AG04450 (cell line): ENCODE measurements around the gene NFATC2. TPM values are rescaled to one million over a fixed set of nuclear protein-coding genes. Genes with fewer than 3 reads are reported as not detected.

ENCODE experiments used
- CTCF ChIA-PET: fragments of 300-600, 350-600 bp; formaldehyde crosslinking; extraction: SDS; loops from one replicate; lab custom pipeline; 2022; ENCODE audit warnings: antibody characterized with exemption, inconsistent platforms; lab: Charles Lee
- POLR2A ChIA-PET: fragments of 350-600 bp; formaldehyde crosslinking; extraction: SDS; loops from one replicate; lab custom pipeline; 2021; ENCODE audit warnings: antibody characterized with exemption, inconsistent platforms; lab: Yijun Ruan, JAX
- DNase-seq: peaks from one replicate; pipeline ENCODE4 v3.0.0-alpha.2; 2011; ENCODE audit warnings: low read depth, low spot score
- H3K27ac ChIP-seq: one replicate; pipeline ENCODE4 v1.5.1; 2012; ENCODE audit warnings: low read depth, low read length, control low read depth
- H3K27me3 ChIP-seq: one replicate; pipeline ENCODE4 v1.6.0; 2012; ENCODE audit warnings: low read length; ENCODE audit not compliant: control insufficient read depth, insufficient read depth
- H3K4me3 ChIP-seq: 2 replicates; pipeline ENCODE4 v1.5.1; 2011; ENCODE audit warnings: mild to moderate bottlenecking, low read depth, low read length, control low read depth
- H3K9me3 ChIP-seq: 2 replicates; pipeline ENCODE4 v1.5.1; 2012; ENCODE audit warnings: low read length; ENCODE audit not compliant: control insufficient read depth, insufficient read depth
- CTCF ChIP-seq: IDR thresholded peaks from 2 replicates; pipeline ENCODE4 v1.5.1; 2011; ENCODE audit warnings: low read depth, low read length, control low read depth, inconsistent platforms
- polyA plus RNA-seq: library from polyadenylated mRNA; depleted of rRNA; stranded (reverse); fragments of >200 nt; gene quantifications from 2 replicates; pipeline ENCODE4 v1.2.3, GENCODE V29; 2011

The NFATC2 gene
- polyA plus RNA-seq, 1 experiment: 0.07 TPM

GRCh38 chr20:51373713-51374455 lies 168.6 kb downstream of the NFATC2 start:
- no peak for TF ChIP-seq CTCF
- no peak for DNase-seq
- H3K4me3 ChIP-seq: no peak overlapping the region
- H3K9me3 ChIP-seq: no peaks in the 10 kb centered on the region
- H3K27me3 ChIP-seq: no peaks in the 10 kb centered on the region
- ChIA-PET CTCF (interaction anchor here (1.2 to 8.4 kb wide), 5 partner anchors 222 to 386 kb away, joined by 4 to 120 read pairs (median 10); no protein-coding TSS in a partner anchor), POLR2A (no interaction called here)
- no peak overlapping the region for H3K27ac ChIP-seq

- H3K4me3 ChIP-seq: no peak overlapping the region
- no peak overlapping the region for H3K27ac ChIP-seq
- H3K9me3 ChIP-seq: no peaks in the 10 kb centered on the region
- ChIA-PET POLR2A (no interaction called here), CTCF (interaction anchor here (0.6 to 8.4 kb wide), 19 partner anchors 12 to 708 kb away, joined by 3 to 120 read pairs (median 4); no protein-coding TSS in a partner anchor)
- no peak for TF ChIP-seq CTCF
- no peak for DNase-seq
- H3K27me3 ChIP-seq: no peaks in the 10 kb centered on the region
Observed at GRCh38 chr20:51372966-51373365, 169.6 kb downstream of the NFATC2 start.

- CTCF ChIA-PET: interaction anchor here (0.6 to 8.4 kb wide), 19 partner anchors 13 to 709 kb away, joined by 3 to 120 read pairs (median 4); no protein-coding TSS in a partner anchor
- DNase-seq: no peak
- no peak overlapping the region for H3K27ac ChIP-seq
- no peaks in the 10 kb centered on the region for H3K27me3 ChIP-seq
- H3K4me3 ChIP-seq: no peak overlapping the region
- peak; percentile 96 for TF ChIP-seq CTCF
- no peaks in the 10 kb centered on the region for H3K9me3 ChIP-seq
- POLR2A ChIA-PET: no interaction called here
Observed at GRCh38 chr20:51372176-51372803, 170.2 kb downstream of the NFATC2 start.

GRCh38 chr20:51371720-51372119 lies 170.8 kb downstream of the NFATC2 start:
- H3K27ac ChIP-seq: no peak overlapping the region
- POLR2A ChIA-PET: no interaction called here
- H3K27me3 ChIP-seq: no peaks in the 10 kb centered on the region
- no peak for TF ChIP-seq CTCF
- no peaks in the 10 kb centered on the region for H3K9me3 ChIP-seq
- no peak overlapping the region for H3K4me3 ChIP-seq
- no peak for DNase-seq
- CTCF ChIA-PET: interaction anchor here (1.0 to 8.4 kb wide), 6 partner anchors 14 to 700 kb away, joined by 3 to 120 read pairs (median 11); no protein-coding TSS in a partner anchor

- no peak for TF ChIP-seq CTCF
- Histone ChIP-seq H3K27ac (no peak overlapping the region), H3K9me3 (no peaks in the 10 kb centered on the region), H3K27me3 (no peaks in the 10 kb centered on the region), H3K4me3 (no peak overlapping the region)
- ChIA-PET POLR2A (no interaction called here), CTCF (interaction anchor here (1.8 to 8.4 kb wide), 3 partner anchors 227 to 382 kb away, joined by 4 to 120 read pairs (median 8); no protein-coding TSS in a partner anchor)
- no peak for DNase-seq
Observed at GRCh38 chr20:51369503-51369902, 173.0 kb downstream of the NFATC2 start.
